ENCODE measurements around the gene C4orf33.
"Not testable (repeated sequence)": the region's sequence is repeated elsewhere in the genome, so short reads cannot be mapped to it uniquely, and the experiment has no call there.

Gene C4orf33

GRCh38 chr4:129095811-129096454 is at the start of gene C4orf33:
C4orf33 (plus strand) TSS chr4:129096152; CDS start chr4:129102611, 6,459 bp downstream.
- peak; percentile 67 for DNase-seq

GRCh38 chr4:129059028-129059427 is 36.9 kb upstream of the C4orf33 start:
- DNase-seq, result no peak

GRCh38 chr4:129062580-129062979 is 33.4 kb upstream of the C4orf33 start:
- DNase-seq, result no peak

GRCh38 chr4:129063640-129064039 is 32.3 kb upstream of the C4orf33 start:
- DNase-seq, result no peak

- DNase-seq, result no peak
Measured at GRCh38 chr4:129064717-129065116, 31.2 kb upstream of the C4orf33 start.

- DNase-seq, result not testable (repeated sequence)
Measured at GRCh38 chr4:129069537-129069936, 26.4 kb upstream of the C4orf33 start.

- no peak for DNase-seq
Measured at GRCh38 chr4:129077326-129077725, 18.6 kb upstream of the C4orf33 start.

GRCh38 chr4:129080129-129080528 is 15.8 kb upstream of the C4orf33 start:
- no peak for DNase-seq

- no peak for DNase-seq
Measured at GRCh38 chr4:129082302-129082701, 13.7 kb upstream of the C4orf33 start.

GRCh38 chr4:129085472-129085871 is 10.5 kb upstream of the C4orf33 start:
- DNase-seq, result no peak

- DNase-seq, result no peak
Measured at GRCh38 chr4:129087516-129087915, 8.4 kb upstream of the C4orf33 start.

- no peak for DNase-seq
Measured at GRCh38 chr4:129092631-129093190, 3.2 kb upstream of the C4orf33 start.

GRCh38 chr4:129093191-129093920 is 2.6 kb upstream of the C4orf33 start, which contains the start of gene SCLT1:
SCLT1 (minus strand) TSS chr4:129093539; CDS start chr4:129093103, 436 bp downstream.
- DNase-seq, result peak; percentile 94

- DNase-seq, result no peak
Measured at GRCh38 chr4:129094347-129094746, 1.6 kb upstream of the C4orf33 start.

- no peak for DNase-seq
Measured at GRCh38 chr4:129098531-129099001, 2.6 kb downstream of the C4orf33 start.

GRCh38 chr4:129109965-129110824 is 14.2 kb downstream of the C4orf33 start:
- no peak for DNase-seq

GRCh38 chr4:129110931-129111330 is 15.0 kb downstream of the C4orf33 start:
- no peak for DNase-seq

GRCh38 chr4:129111919-129112318 is 16.0 kb downstream of the C4orf33 start:
- no peak for DNase-seq

- DNase-seq, result no peak
Measured at GRCh38 chr4:129113434-129113833, 17.5 kb downstream of the C4orf33 start.

GRCh38 chr4:129113919-129114318 is 18.0 kb downstream of the C4orf33 start:
- DNase-seq, result no peak

GRCh38 chr4:129117705-129118104 is 21.8 kb downstream of the C4orf33 start:
- no peak for DNase-seq

GRCh38 chr4:129126614-129127013 is 30.7 kb downstream of the C4orf33 start:
- DNase-seq, result not testable (repeated sequence)

GRCh38 chr4:129129143-129129542 is 33.2 kb downstream of the C4orf33 start:
- DNase-seq, result no peak

All from activated gamma-delta T cell treated with Interleukin-2 at 50 U/mL for 16 hours (primary cell).